Endometrial microvascular endothelial cells (primary cell): ENCODE results near the gene PREX1. TPM values are rescaled to one million over a fixed set of nuclear protein-coding genes. Genes with fewer than 3 reads are reported as not detected.

ENCODE experiments used
- in situ Hi-C: cut with HindIII; loops from 2 replicates; pipeline ENCODE4 v1.10.0; 2017; ENCODE audit warnings: low sequenced_read_pairs, low pct_unique_long_range_greater_than_20kb; ENCODE audit errors: inconsistent ontology term
- total RNA-seq: library from RNA; depleted of rRNA; stranded (reverse); fragments of >200 nt; gene quantifications from one replicate; pipeline ENCODE4 v1.2.3, GENCODE V29; 2015; ENCODE audit errors: inconsistent ontology term

The PREX1 gene
- total RNA-seq, 1 donor from 2014 or later, result 60.5 TPM

- in situ Hi-C loops, result no loop called here
Measured at GRCh38 chr20:48629069-48629959, 198.5 kb downstream of the PREX1 start.

GRCh38 chr20:48627737-48628128 is 200.1 kb downstream of the PREX1 start:
- in situ Hi-C loops, result no loop called here

GRCh38 chr20:48626938-48627736 is 200.7 kb downstream of the PREX1 start:
- in situ Hi-C loops, result no loop called here

GRCh38 chr20:48626226-48626937 is 201.4 kb downstream of the PREX1 start:
- in situ Hi-C loops, result no loop called here

- in situ Hi-C loops, result no loop called here
Measured at GRCh38 chr20:48625136-48625900, 202.5 kb downstream of the PREX1 start.

- in situ Hi-C loops, result no loop called here
Measured at GRCh38 chr20:48624315-48625020, 203.3 kb downstream of the PREX1 start.

GRCh38 chr20:48623906-48624265 is 203.9 kb downstream of the PREX1 start:
- in situ Hi-C loops, result no loop called here

- in situ Hi-C loops, result no loop called here
Measured at GRCh38 chr20:48623176-48623905, 204.5 kb downstream of the PREX1 start.

- in situ Hi-C loops, result no loop called here
Measured at GRCh38 chr20:48622421-48622820, 205.4 kb downstream of the PREX1 start.

GRCh38 chr20:48621376-48622078 is 206.3 kb downstream of the PREX1 start:
- in situ Hi-C loops, result no loop called here

- in situ Hi-C loops, result no loop called here
Measured at GRCh38 chr20:48620507-48621375, 207.1 kb downstream of the PREX1 start.

- in situ Hi-C loops, result no loop called here
Measured at GRCh38 chr20:48620154-48620506, 207.7 kb downstream of the PREX1 start.

- in situ Hi-C loops, result no loop called here
Measured at GRCh38 chr20:48619126-48620101, 208.4 kb downstream of the PREX1 start.

- in situ Hi-C loops, result no loop called here
Measured at GRCh38 chr20:48618631-48619030, 209.2 kb downstream of the PREX1 start.

GRCh38 chr20:48618052-48618451 is 209.7 kb downstream of the PREX1 start:
- in situ Hi-C loops, result no loop called here
